ENCODE results near the gene ZNF423. TPM values are rescaled to one million over a fixed set of nuclear protein-coding genes. Genes with fewer than 3 reads are reported as not detected.

The ZNF423 gene
- total and polyA plus RNA-seq, 2 experiments from 2014 or later = 0.43 to 0.49 TPM

- WGBS, 2 experiments (ENCODE audit: low coverage in 1 of 2, low lambda C conversion rate in 2 of 2, missing lambda C conversion rate in 2 of 2) = 73 to 77% methylated on average over 6 of the region's 6 CpGs
These were observed 5.4 kb upstream of the ZNF423 start for GRCh38 chr16:49861299-49861698.

GRCh38 chr16:49860593-49860992 lies 4.7 kb upstream of the ZNF423 start:
- H3K4me1 ChIP-seq (ENCODE audit: insufficient read depth) = no peaks in the 10 kb centered on the region
- in situ Hi-C loops (cut with MboI) = no loop called here
- H3K9me2 ChIP-seq (ENCODE audit: insufficient read depth) = no peaks in the 10 kb centered on the region
- no peaks in the 10 kb centered on the region for H3K79me2 ChIP-seq (ENCODE audit: insufficient read depth)
- TF ChIP-seq EZH2phosphoT487 (IDR thresholded peaks at IDR 0.05; ENCODE audit: insufficient read depth, low read depth) = no peak
- H3K27ac ChIP-seq = no peak overlapping the region
- no peak overlapping the region for H3K9ac ChIP-seq
- no peaks in the 10 kb centered on the region for H3K36me3 ChIP-seq (ENCODE audit: low read depth)
- H3F3A ChIP-seq (ENCODE audit: insufficient read depth) = no peaks in the 10 kb centered on the region
- 66 to 72% methylated on average over 2 of the region's 2 CpGs for WGBS, 2 experiments (ENCODE audit: low coverage in 1 of 2, low lambda C conversion rate in 2 of 2, missing lambda C conversion rate in 2 of 2)
- H2AFZ ChIP-seq = no peak overlapping the region
- no peak overlapping the region for H3K4me3 ChIP-seq
- no peak for DNase-seq
- H3K4me2 ChIP-seq (ENCODE audit: unreplicated experiment) = no peak overlapping the region
- no peaks in the 10 kb centered on the region for H4K20me1 ChIP-seq (ENCODE audit: insufficient read depth)
- peaks cover 34% of the 10 kb centered on the region for H3K27me3 ChIP-seq (replicated peaks; ENCODE audit: insufficient read depth)
- H3K9me3 ChIP-seq (ENCODE audit: low read depth) = no peaks in the 10 kb centered on the region

More at GRCh38 chr16:49861299-49861698, 5.4 kb upstream of the ZNF423 start:
- Histone ChIP-seq H3K9ac (no peak overlapping the region), H4K20me1 (ENCODE audit: insufficient read depth) (no peaks in the 10 kb centered on the region), H3K9me3 (ENCODE audit: low read depth) (no peaks in the 10 kb centered on the region), H3K4me3 (no peak overlapping the region), H3K79me2 (ENCODE audit: insufficient read depth) (no peaks in the 10 kb centered on the region), H3F3A (ENCODE audit: insufficient read depth) (no peaks in the 10 kb centered on the region), H2AFZ (no peak overlapping the region), H3K4me1 (ENCODE audit: insufficient read depth) (no peaks in the 10 kb centered on the region), H3K36me3 (ENCODE audit: low read depth) (no peaks in the 10 kb centered on the region), H3K27me3 (replicated peaks; ENCODE audit: insufficient read depth) (peaks cover 34% of the 10 kb centered on the region), H3K4me2 (ENCODE audit: unreplicated experiment) (no peak overlapping the region), H3K9me2 (ENCODE audit: insufficient read depth) (no peaks in the 10 kb centered on the region), H3K27ac (no peak overlapping the region)
- no peak for TF ChIP-seq EZH2 (IDR thresholded peaks at IDR 0.05; ENCODE audit: insufficient read depth, poor library complexity, severe bottlenecking)
- no peak for TF ChIP-seq EZH2phosphoT487 (IDR thresholded peaks at IDR 0.05; ENCODE audit: insufficient read depth, low read depth)
- no peak for DNase-seq
- in situ Hi-C loops (cut with MboI) = no loop called here

GRCh38 chr16:49859125-49859811 lies 3.4 kb upstream of the ZNF423 start:
- peak overlapping the region; percentile 56 for H2AFZ ChIP-seq
- no peaks in the 10 kb centered on the region for H3K9me3 ChIP-seq (ENCODE audit: low read depth)
- H3K27me3 ChIP-seq (replicated peaks; ENCODE audit: insufficient read depth) = peaks cover 34% of the 10 kb centered on the region
- no peaks in the 10 kb centered on the region for H3F3A ChIP-seq (ENCODE audit: insufficient read depth)
- 7 to 8% methylated on average over 27 to 30 of the region's 30 CpGs for WGBS, 2 experiments (ENCODE audit: low coverage in 1 of 2, low lambda C conversion rate in 2 of 2, missing lambda C conversion rate in 2 of 2)
- H3K79me2 ChIP-seq (ENCODE audit: insufficient read depth) = no peaks in the 10 kb centered on the region
- no peak overlapping the region for H3K9ac ChIP-seq
- no peak for TF ChIP-seq EZH2phosphoT487 (IDR thresholded peaks at IDR 0.05; ENCODE audit: insufficient read depth, low read depth)
- TF ChIP-seq EZH2 (IDR thresholded peaks at IDR 0.05; ENCODE audit: insufficient read depth, poor library complexity, severe bottlenecking) = peak; percentile 55
- no peaks in the 10 kb centered on the region for H3K9me2 ChIP-seq (ENCODE audit: insufficient read depth)
- H3K4me3 ChIP-seq = peak overlapping the region; percentile 45
- no peaks in the 10 kb centered on the region for H4K20me1 ChIP-seq (ENCODE audit: insufficient read depth)
- in situ Hi-C loops (cut with MboI) = no loop called here
- peak; percentile 45 for DNase-seq
- H3K27ac ChIP-seq = no peak overlapping the region
- H3K36me3 ChIP-seq (ENCODE audit: low read depth) = no peaks in the 10 kb centered on the region
- H3K4me1 ChIP-seq (ENCODE audit: insufficient read depth) = no peaks in the 10 kb centered on the region
- H3K4me2 ChIP-seq (ENCODE audit: unreplicated experiment) = peak overlapping the region; percentile 55

- Histone ChIP-seq H3K4me2 (ENCODE audit: unreplicated experiment) (peak overlapping the region; percentile 55), H3K9me3 (ENCODE audit: low read depth) (no peaks in the 10 kb centered on the region), H4K20me1 (ENCODE audit: insufficient read depth) (no peaks in the 10 kb centered on the region), H3K36me3 (ENCODE audit: low read depth) (no peaks in the 10 kb centered on the region), H3K4me1 (ENCODE audit: insufficient read depth) (no peaks in the 10 kb centered on the region), H3K27me3 (replicated peaks; ENCODE audit: insufficient read depth) (peaks cover 34% of the 10 kb centered on the region), H3K9ac (no peak overlapping the region), H3K9me2 (ENCODE audit: insufficient read depth) (no peaks in the 10 kb centered on the region), H2AFZ (peak overlapping the region; percentile 56), H3F3A (ENCODE audit: insufficient read depth) (no peaks in the 10 kb centered on the region), H3K79me2 (ENCODE audit: insufficient read depth) (no peaks in the 10 kb centered on the region), H3K4me3 (peak overlapping the region; percentile 45), H3K27ac (no peak overlapping the region)
- 2% methylated on average over 67 to 84 of the region's 90 CpGs for WGBS, 2 experiments (ENCODE audit: low coverage in 1 of 2, low lambda C conversion rate in 2 of 2, missing lambda C conversion rate in 2 of 2)
- peak; percentile 51 for DNase-seq
- TF ChIP-seq EZH2phosphoT487 (IDR thresholded peaks at IDR 0.05; ENCODE audit: insufficient read depth, low read depth) (no peak), EZH2 (IDR thresholded peaks at IDR 0.05; ENCODE audit: insufficient read depth, poor library complexity, severe bottlenecking) (no peak)
- in situ Hi-C loops (cut with MboI) = no loop called here
These were observed 2.5 kb upstream of the ZNF423 start for GRCh38 chr16:49858200-49859124.

Measured in GM23248 (cell line).